Keratinocyte (primary cell): Measurements from ENCODE around the gene EID3. TPM values are rescaled to one million over a fixed set of nuclear protein-coding genes. Genes with fewer than 3 reads are reported as not detected.
A peak's percentile ranks its signal among the peaks of the same experiment; 100 is the strongest.

Experiments
- DNase-seq: peaks from one replicate; pipeline ENCODE4 v3.0.0-alpha.2; 2011; ENCODE audit warnings: low read depth, missing footprints, low spot score
- FAIRE-seq: peaks from 2 replicates; lab custom pipeline; 2011; peaks lifted over from hg19 to GRCh38; lab: Jason Lieb, UNC
- H2AFZ ChIP-seq: 2 replicates; pipeline ENCODE4 v1.6.0; 2012; ENCODE audit warnings: low read length, control low read depth, inconsistent platforms; ENCODE audit not compliant: control insufficient read depth
- H3K27ac ChIP-seq: 2 replicates; pipeline ENCODE4 v1.5.1; 2011; ENCODE audit warnings: low read length; ENCODE audit not compliant: control insufficient read depth, insufficient read depth
- H3K27me3 ChIP-seq: 3 replicates; pipeline ENCODE4 v1.6.0; 2011; ENCODE audit warnings: low read length; ENCODE audit not compliant: control insufficient read depth, insufficient read depth; ENCODE audit errors: extremely low read depth
- H3K36me3 ChIP-seq, 2 experiments: 2 replicates in 1 of 2; 3 replicates in 1 of 2; pipeline ENCODE4 v1.5.1; 2011; ENCODE audit warnings: low read length in 2 of 2, mild to moderate bottlenecking in 1 of 2; ENCODE audit not compliant: control insufficient read depth in 2 of 2, insufficient read depth in 2 of 2; ENCODE audit errors: extremely low read depth in 1 of 2
- H3K4me1 ChIP-seq: 3 replicates; pipeline ENCODE4 v1.5.1; 2011; ENCODE audit warnings: low read length; ENCODE audit not compliant: control insufficient read depth, insufficient read depth; ENCODE audit errors: extremely low read depth
- H3K4me2 ChIP-seq: 3 replicates; pipeline ENCODE4 v1.6.0; 2011; ENCODE audit warnings: low read depth, low read length; ENCODE audit not compliant: control insufficient read depth, insufficient read depth; ENCODE audit errors: extremely low read depth
- H3K4me3 ChIP-seq, 3 experiments: fragments of 200-600 bp in 1 of 3; sonication (generic) in 1 of 3; 2 replicates in 2 of 3; 3 replicates in 1 of 3; pipeline ENCODE4 v1.5.1; 2011 to 2016; ENCODE audit warnings: low read length in 3 of 3, mild to moderate bottlenecking in 3 of 3, control low read depth in 2 of 3, inconsistent platforms in 1 of 3, low read depth in 1 of 3, mixed read lengths in 1 of 3, mixed run types in 1 of 3, moderate library complexity in 1 of 3; ENCODE audit not compliant: control insufficient read depth in 2 of 3, insufficient read depth in 2 of 3; ENCODE audit errors: extremely low read depth in 1 of 3
- H3K79me2 ChIP-seq: 2 replicates; pipeline ENCODE4 v1.6.0; 2012; ENCODE audit warnings: low read length; ENCODE audit not compliant: control insufficient read depth, insufficient read depth
- H3K9ac ChIP-seq: 3 replicates; pipeline ENCODE4 v1.6.0; 2011; ENCODE audit warnings: low read length; ENCODE audit not compliant: control insufficient read depth, insufficient read depth; ENCODE audit errors: extremely low read depth
- H3K9me1 ChIP-seq: 3 replicates; pipeline ENCODE4 v1.6.0; 2011; ENCODE audit warnings: low read length; ENCODE audit not compliant: control insufficient read depth, insufficient read depth; ENCODE audit errors: extremely low read depth
- H3K9me3 ChIP-seq: 2 replicates; pipeline ENCODE4 v1.5.1; 2012; ENCODE audit warnings: low read depth, low read length; ENCODE audit not compliant: control insufficient read depth
- H4K20me1 ChIP-seq: 3 replicates; pipeline ENCODE4 v1.6.0; 2011; ENCODE audit warnings: low read length; ENCODE audit not compliant: control insufficient read depth, insufficient read depth; ENCODE audit errors: extremely low read depth
- EZH2 ChIP-seq: IDR thresholded peaks from one replicate; pipeline ENCODE4 v1.6.1; 2012; ENCODE audit warnings: inconsistent platforms, mild to moderate bottlenecking, low read length, moderate library complexity
- dilution Hi-C: fragments of 300-500 bp; cut with MboI; formaldehyde crosslinking; loops from one replicate; pipeline ENCODE4 v1.7.0; 2020; ENCODE audit warnings: low sequenced_read_pairs; ENCODE audit not compliant: extremely low pct_ligation_motif_present
- polyA plus RNA-seq, 5 experiments: library from polyadenylated mRNA; depleted of rRNA in 3 of 5; stranded (reverse) in 3 of 5; stranded (forward) in 1 of 5; unstranded in 1 of 5; fragments of >200 nt; gene quantifications; 1 replicate in 1 of 5; 2 replicates in 3 of 5; 3 replicates in 1 of 5; pipeline versions ENCODE4 v1.2.1 to v1.2.3, GENCODE V29; 2011 to 2012; ENCODE audit warnings: missing spikeins in 2 of 5, low read depth in 1 of 5, low replicate concordance in 1 of 5
- TF ChIP-seq, protein P1 (sequence below), 3 experiments: IDR thresholded peaks in 1 of 3; conservative IDR thresholded peaks in 1 of 3; optimal IDR thresholded peaks in 1 of 3; 2 replicates in 2 of 3; 3 replicates in 1 of 3; pipeline versions ENCODE3 to v1.5.1; 2011; ENCODE audit warnings: low read length in 3 of 3, mild to moderate bottlenecking in 3 of 3, moderate library complexity in 2 of 3, control low read depth in 1 of 3, inconsistent platforms in 1 of 3; ENCODE audit not compliant: insufficient read depth in 2 of 3; ENCODE audit errors: extremely low read depth in 1 of 3

EID3 gene
- polyA plus RNA-seq, 1 donor (not counting 4 experiments of a cell fraction or from before 2014, with no cell fraction given), result 1.8 TPM

DNA sequence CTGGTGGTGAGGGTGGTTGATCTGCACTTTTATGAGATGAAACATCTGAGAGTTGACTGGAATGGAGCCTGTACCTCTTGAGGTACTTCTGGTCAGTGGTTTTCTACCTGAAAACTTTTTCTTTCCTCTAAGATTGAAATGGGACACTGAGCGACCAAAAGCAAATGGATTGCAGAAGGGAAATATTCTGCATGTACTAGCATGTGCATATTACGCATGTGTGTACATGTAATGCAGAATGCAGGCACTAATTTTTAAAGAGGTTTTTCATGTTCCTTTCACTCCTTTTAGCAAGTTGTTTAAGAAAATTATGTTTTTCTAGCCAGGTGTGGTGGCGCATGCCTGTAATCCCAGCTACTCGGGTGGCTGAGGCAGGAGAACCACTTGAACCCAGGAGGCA, 28.7 kb upstream of the EID3 start:
- dilution Hi-C loops, result no loop called here
- Histone ChIP-seq H4K20me1 (no peaks in the 10 kb centered on the region), H3K27me3 (no peaks in the 10 kb centered on the region), H3K9ac (no peak overlapping the region), H3K79me2 (no peaks in the 10 kb centered on the region), H3K27ac (peak overlapping the region; percentile 36), H3K4me2 (peak overlapping the region; percentile 29), H3K9me3 (no peaks in the 10 kb centered on the region), H3K36me3 (no peaks in the 10 kb centered on the region), H3K4me1 (peaks cover 31% of the 10 kb centered on the region), H3K9me1 (no peaks in the 10 kb centered on the region), H2AFZ (no peak overlapping the region), H3K4me3 (no peak overlapping the region)
- FAIRE-seq (no peak), DNase-seq (no peak)
- TF ChIP-seq, protein P1, sequence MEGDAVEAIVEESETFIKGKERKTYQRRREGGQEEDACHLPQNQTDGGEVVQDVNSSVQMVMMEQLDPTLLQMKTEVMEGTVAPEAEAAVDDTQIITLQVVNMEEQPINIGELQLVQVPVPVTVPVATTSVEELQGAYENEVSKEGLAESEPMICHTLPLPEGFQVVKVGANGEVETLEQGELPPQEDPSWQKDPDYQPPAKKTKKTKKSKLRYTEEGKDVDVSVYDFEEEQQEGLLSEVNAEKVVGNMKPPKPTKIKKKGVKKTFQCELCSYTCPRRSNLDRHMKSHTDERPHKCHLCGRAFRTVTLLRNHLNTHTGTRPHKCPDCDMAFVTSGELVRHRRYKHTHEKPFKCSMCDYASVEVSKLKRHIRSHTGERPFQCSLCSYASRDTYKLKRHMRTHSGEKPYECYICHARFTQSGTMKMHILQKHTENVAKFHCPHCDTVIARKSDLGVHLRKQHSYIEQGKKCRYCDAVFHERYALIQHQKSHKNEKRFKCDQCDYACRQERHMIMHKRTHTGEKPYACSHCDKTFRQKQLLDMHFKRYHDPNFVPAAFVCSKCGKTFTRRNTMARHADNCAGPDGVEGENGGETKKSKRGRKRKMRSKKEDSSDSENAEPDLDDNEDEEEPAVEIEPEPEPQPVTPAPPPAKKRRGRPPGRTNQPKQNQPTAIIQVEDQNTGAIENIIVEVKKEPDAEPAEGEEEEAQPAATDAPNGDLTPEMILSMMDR (optimal IDR thresholded peaks at IDR 0.05 in 1 of 3, IDR thresholded peaks at IDR 0.05 in 1 of 3, conservative IDR thresholded peaks at IDR 0.05 in 1 of 3; ENCODE audit: extremely low read depth in 1 of 3, insufficient read depth in 2 of 3, low read length in 3 of 3), result no peak
- TF ChIP-seq EZH2, result no peak

DNA sequence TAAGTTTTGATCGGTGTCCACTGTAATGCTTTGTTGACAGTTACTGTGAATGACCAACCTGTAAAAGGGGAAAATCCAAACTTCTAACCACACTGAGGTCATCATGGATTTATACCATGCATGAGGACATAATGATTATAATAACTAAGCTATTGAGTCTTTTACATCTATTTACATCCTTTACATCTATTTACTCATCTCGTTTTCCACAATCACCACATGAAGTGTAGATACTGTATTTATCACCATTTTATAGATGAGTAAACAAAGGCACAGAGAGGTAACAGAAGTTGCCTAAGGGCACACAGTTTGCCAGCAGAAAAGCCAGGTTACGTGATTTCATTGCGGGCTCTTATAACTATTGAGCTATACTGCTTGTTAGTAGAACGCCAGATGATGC, 27.9 kb upstream of the EID3 start:
- no peaks in the 10 kb centered on the region for H3K36me3 ChIP-seq
- dilution Hi-C loops, result no loop called here
- H3K9ac ChIP-seq, result peak overlapping the region; percentile 65
- peak overlapping the region; percentile 87 for H3K4me2 ChIP-seq
- no peak overlapping the region for H2AFZ ChIP-seq
- no peaks in the 10 kb centered on the region for H3K27me3 ChIP-seq
- no peaks in the 10 kb centered on the region for H3K9me3 ChIP-seq
- FAIRE-seq (no peak), DNase-seq (no peak)
- no peaks in the 10 kb centered on the region for H3K79me2 ChIP-seq
- no peaks in the 10 kb centered on the region for H3K9me1 ChIP-seq
- no peaks in the 10 kb centered on the region for H4K20me1 ChIP-seq
- peak overlapping the region in 2 of 3 experiments; percentile 49 to 56 for H3K4me3 ChIP-seq
- peaks cover 39% of the 10 kb centered on the region for H3K4me1 ChIP-seq
- peak overlapping the region; percentile 68 for H3K27ac ChIP-seq
- TF ChIP-seq EZH2, result no peak
- TF ChIP-seq, protein P1 (optimal IDR thresholded peaks at IDR 0.05 in 1 of 3, IDR thresholded peaks at IDR 0.05 in 1 of 3, conservative IDR thresholded peaks at IDR 0.05 in 1 of 3; ENCODE audit: extremely low read depth in 1 of 3, insufficient read depth in 2 of 3, low read length in 3 of 3), result no peak
